ENCODE data around the gene KCNN1. TPM values are rescaled to one million over a fixed set of nuclear protein-coding genes. Genes with fewer than 3 reads are reported as not detected.
A peak's percentile ranks its signal among the peaks of the same experiment; 100 is the strongest.

The KCNN1 gene
- total RNA-seq, 1 donor from 2014 or later: 1.5 TPM

- FAIRE-seq (no peak), DNase-seq (ENCODE audit: low read depth) (no peak)
- Histone ChIP-seq H3K79me2 (ENCODE audit: insufficient read depth, low read length) (peaks cover 12% of the 10 kb centered on the region), H3K4me1 (ENCODE audit: insufficient read depth, low read length) (peaks cover 16% of the 10 kb centered on the region), H4K20me1 (ENCODE audit: insufficient read depth, low read length) (no peaks in the 10 kb centered on the region), H3K9me3 (ENCODE audit: insufficient read depth, low read depth, low read length) (no peaks in the 10 kb centered on the region), H3K4me3 (ENCODE audit: insufficient read depth, low read depth, low read length) (no peak overlapping the region), H3K4me2 (ENCODE audit: low read length) (no peak overlapping the region), H3K36me3 (ENCODE audit: insufficient read depth, low read length) (no peaks in the 10 kb centered on the region), H3K27ac (ENCODE audit: low read depth, low read length) (no peak overlapping the region), H2AFZ (ENCODE audit: low read depth, low read length) (no peak overlapping the region), H3K27me3 (ENCODE audit: insufficient read depth, low read length) (no peaks in the 10 kb centered on the region), H3K9ac (ENCODE audit: low read length) (no peak overlapping the region)
- H3K27ac Mint-ChIP-seq (ENCODE audit: unreplicated experiment): no peak overlapping the region
- H3K27me3 Mint-ChIP-seq (ENCODE audit: low read depth, unreplicated experiment): peaks cover 15% of the 10 kb centered on the region
- H3K4me1 Mint-ChIP-seq (ENCODE audit: low read depth, unreplicated experiment): peaks cover 5% of the 10 kb centered on the region
- TF ChIP-seq CTCF (IDR thresholded peaks at IDR 0.05; ENCODE audit: insufficient read depth, low read depth, low read length) (no peak), EZH2 (IDR thresholded peaks at IDR 0.05; ENCODE audit: insufficient read depth, low read length) (no peak)
- H3K9me3 Mint-ChIP-seq (ENCODE audit: unreplicated experiment): peaks cover 2% of the 10 kb centered on the region
- no peak overlapping the region for H3K4me3 Mint-ChIP-seq (ENCODE audit: unreplicated experiment)
- no peaks in the 10 kb centered on the region for H3K36me3 Mint-ChIP-seq (ENCODE audit: low read depth, unreplicated experiment)
Observed at GRCh38 chr19:17929056-17929455, 37.9 kb upstream of the KCNN1 start.

GRCh38 chr19:17931532-17932191 is 35.2 kb upstream of the KCNN1 start:
- TF ChIP-seq CTCF (IDR thresholded peaks at IDR 0.05; ENCODE audit: insufficient read depth, low read depth, low read length) (no peak), EZH2 (IDR thresholded peaks at IDR 0.05; ENCODE audit: insufficient read depth, low read length) (no peak)
- Mint-ChIP-seq H3K4me1 (ENCODE audit: low read depth, unreplicated experiment) (peaks cover 5% of the 10 kb centered on the region), H3K4me3 (ENCODE audit: unreplicated experiment) (peak overlapping the region; percentile 96), H3K9me3 (ENCODE audit: unreplicated experiment) (no peaks in the 10 kb centered on the region), H3K36me3 (ENCODE audit: low read depth, unreplicated experiment) (peaks cover 2% of the 10 kb centered on the region), H3K27me3 (ENCODE audit: low read depth, unreplicated experiment) (peaks cover 13% of the 10 kb centered on the region), H3K27ac (ENCODE audit: unreplicated experiment) (no peak overlapping the region)
- peaks cover 16% of the 10 kb centered on the region for H3K4me1 ChIP-seq (ENCODE audit: insufficient read depth, low read length)
- DNase-seq (ENCODE audit: low read depth): no peak
- H3K27me3 ChIP-seq (ENCODE audit: insufficient read depth, low read length): no peaks in the 10 kb centered on the region
- H3K4me3 ChIP-seq (ENCODE audit: insufficient read depth, low read depth, low read length): peak overlapping the region; percentile 90
- peak overlapping the region; percentile 98 for H3K4me2 ChIP-seq (ENCODE audit: low read length)
- H3K79me2 ChIP-seq (ENCODE audit: insufficient read depth, low read length): peaks cover 15% of the 10 kb centered on the region
- H2AFZ ChIP-seq (ENCODE audit: low read depth, low read length): peak overlapping the region; percentile 99
- H3K27ac ChIP-seq (ENCODE audit: low read depth, low read length): no peak overlapping the region
- no peaks in the 10 kb centered on the region for H3K9me3 ChIP-seq (ENCODE audit: insufficient read depth, low read depth, low read length)
- no peak overlapping the region for H3K9ac ChIP-seq (ENCODE audit: low read length)
- no peaks in the 10 kb centered on the region for H3K36me3 ChIP-seq (ENCODE audit: insufficient read depth, low read length)
- no peak for FAIRE-seq
- H4K20me1 ChIP-seq (ENCODE audit: insufficient read depth, low read length): no peaks in the 10 kb centered on the region
